GM21447 (cell line): ENCODE data around the gene GLT6D1.

Experiments
- ATAC-seq: cut with Tn5 transposase; IDR thresholded peaks from one replicate; pipeline ENCODE4 v1.9.1; 2021; ENCODE audit not compliant: unreplicated experiment

GLT6D1 gene

DNA sequence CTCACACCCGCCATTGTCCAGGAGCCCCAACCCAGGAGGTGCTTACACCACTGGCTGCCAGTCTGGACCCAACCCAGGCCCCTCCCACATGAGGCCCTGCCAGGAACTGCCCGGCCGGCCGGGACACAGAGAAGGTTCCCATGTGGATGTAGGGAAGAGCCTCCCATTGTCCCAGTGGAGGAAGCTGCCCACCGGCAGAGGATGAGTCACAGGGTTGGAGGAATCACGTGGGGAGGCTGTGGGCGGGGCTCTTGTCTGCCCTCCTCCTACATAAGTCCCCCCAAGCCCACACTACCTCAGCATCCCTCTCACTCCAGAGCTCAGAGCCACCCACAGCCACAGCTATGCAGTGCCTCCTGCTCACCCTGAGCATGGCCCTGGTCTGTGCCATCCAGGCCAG is 51.7 kb downstream of the GLT6D1 start:
- ATAC-seq = no peak

DNA sequence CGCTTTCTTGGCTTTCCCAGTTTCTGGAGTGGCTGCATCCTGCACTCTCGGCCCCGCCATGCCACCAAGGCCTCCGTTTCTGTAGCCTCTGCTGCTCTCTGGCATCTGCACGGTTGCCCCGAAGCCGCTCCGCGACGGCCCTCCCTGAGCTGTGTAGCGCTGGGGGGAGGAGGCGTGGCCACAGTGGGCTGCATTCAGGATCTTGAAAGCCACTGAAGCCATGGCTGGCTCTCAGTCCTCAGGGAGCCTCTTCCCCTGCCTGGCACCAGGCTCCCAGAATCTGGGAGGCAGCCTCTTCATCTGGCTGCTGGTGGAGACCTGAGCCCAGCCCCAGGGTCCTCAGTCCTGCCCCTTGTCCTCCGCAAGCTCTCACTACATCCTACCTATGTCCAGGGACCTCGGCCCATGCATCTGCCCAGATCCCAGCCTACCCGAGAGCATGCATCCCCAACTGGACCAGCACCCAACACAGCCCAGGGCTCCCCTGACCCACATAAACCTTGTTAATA is 52.7 kb downstream of the GLT6D1 start:
- no peak for ATAC-seq

DNA sequence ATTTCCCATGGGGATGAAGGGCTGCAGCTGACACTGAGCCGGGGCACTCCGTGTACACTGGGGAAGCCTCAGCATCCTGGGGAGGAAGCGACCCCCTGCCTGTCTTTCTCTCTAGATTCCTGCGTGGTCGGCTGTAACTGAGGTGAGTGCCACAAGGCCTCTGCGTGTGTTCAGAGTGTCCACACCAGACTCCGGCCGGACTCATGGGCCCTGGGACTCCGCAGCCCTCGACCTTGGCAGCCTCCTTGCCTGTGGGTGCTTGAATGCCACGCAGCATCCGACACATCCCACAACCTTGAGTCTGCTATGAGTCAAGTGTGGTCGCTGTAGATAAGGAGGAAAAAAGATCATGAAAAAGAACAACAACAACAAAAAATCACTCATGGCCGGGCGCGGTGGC is 54.4 kb downstream of the GLT6D1 start:
- ATAC-seq = no peak

DNA sequence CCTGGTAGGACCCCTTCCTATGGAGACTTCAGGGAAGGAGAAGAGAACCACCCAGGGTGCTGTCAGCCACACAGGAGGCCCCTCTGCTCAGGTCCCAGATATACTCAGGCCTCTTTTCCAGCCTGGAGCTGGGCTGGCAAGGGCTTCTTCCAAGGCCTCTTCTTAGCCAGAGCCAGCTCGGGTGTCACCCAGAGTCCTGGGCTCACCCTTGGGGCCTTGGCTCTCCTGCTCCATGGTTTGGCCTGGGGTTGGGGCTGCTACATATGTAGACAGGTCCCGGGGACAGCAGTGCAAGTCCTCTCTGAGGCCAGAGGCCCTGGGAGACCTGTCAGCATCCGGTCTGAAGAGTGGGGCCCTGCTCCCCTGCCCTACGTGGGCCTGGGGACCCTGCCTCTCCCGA is 55.0 kb downstream of the GLT6D1 start:
- ATAC-seq = no peak

DNA sequence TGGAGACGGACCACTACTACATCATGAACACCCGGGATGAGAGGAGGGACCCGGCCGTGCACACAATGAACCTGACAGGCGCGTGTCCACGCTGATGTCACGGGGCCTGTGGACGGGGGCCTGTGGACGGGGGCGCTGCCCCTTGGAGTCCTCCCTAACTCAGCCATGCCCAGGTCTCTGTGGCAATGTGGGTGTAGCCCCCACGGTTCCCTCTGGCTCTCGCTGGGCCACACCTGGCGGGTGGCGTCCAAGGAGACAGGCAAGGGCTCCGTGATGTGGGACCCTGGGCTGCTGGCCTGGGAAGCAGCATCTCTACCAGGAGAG is 55.7 kb downstream of the GLT6D1 start:
- no peak for ATAC-seq

DNA sequence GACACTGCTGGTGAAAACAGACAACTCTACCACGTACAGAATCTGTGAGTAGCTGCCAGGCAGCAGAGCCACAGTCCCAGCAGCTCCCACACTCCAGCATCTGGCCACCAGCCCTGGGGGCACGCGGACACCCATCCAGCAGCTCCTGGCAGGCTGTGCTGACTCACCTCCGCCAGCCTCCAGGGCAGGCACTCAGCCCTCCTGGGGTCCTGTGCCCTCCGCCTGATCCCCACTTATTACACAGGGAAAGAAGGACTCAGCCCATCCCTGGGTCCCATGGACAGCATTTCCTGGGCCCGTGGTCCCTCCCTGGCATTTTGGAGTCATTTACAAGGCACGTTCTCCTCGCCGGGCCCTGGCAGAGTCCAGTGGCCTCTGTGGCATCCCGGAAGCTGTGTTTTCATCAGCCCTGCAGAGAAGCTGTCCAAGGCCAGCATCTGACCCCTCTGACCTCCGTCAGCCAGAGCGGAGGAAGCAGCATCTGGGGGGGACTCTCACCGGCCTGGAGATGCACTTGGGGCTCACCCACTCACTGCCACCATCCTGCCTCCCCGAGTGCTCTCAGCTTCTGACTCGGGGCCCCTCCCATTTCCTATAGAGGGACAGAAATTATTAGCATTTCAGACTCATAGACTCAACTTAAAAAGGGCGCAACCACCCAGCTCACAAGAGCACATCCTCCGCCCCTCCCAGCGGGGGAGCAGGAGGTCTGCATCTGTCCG is 56.2 kb downstream of the GLT6D1 start:
- no peak for ATAC-seq

DNA sequence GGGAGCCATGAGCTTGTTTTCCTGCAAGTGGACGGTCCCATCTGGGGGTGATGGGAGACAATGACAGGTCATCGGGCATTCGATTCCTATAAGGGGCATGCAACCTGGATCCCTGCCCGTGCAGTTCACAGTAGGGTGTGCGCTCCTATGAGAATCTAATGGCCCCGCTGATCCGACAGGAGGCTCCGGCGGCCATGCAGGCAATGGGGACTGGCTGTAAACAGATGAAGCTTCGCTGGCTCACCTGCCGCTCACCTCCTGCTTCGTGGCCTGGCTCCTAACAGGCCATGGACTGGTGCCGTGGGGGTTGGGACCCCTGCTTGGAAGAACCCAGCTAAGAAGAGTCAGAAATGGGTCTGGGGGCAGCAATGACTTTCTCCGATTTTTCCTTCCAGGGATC is 56.8 kb downstream of the GLT6D1 start:
- ATAC-seq = no peak

DNA sequence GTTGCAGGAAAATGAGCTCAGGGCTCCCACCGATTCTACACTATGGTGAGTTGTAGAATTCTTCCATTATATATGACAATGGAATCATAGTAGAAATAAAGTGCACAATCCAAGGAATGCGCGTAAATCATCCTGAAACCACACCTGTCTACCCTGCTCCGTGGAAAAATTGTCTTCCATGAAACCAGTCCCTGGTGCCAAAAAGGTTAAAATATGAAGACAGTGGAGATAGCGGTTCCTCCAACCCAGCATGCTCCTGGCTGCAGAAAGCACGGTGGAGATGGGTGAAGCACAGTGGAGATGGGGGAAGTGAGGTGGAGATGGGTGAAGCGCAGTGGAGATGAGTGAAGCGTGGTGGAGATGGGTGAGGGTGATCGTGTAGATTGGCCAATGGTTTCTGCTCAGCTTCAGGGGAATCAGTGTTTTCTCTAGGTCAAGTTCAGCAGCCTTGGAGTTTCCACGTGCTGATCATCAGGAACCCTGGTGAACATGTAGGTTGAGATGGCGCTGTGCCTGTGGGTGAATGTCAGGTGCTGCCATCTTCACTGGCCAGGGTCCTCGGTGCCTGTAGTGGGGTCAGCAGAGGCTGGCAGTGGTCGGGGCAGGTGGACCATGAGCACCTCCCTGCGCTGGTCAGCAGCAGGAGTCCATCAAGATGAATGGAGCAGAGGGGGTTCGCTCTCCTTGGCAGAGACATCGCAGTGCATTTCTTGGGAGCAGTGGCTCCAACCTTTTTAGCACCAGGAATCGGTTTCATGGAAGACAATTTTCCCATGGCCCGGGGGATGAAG is 57.5 kb downstream of the GLT6D1 start:
- ATAC-seq = no peak

DNA sequence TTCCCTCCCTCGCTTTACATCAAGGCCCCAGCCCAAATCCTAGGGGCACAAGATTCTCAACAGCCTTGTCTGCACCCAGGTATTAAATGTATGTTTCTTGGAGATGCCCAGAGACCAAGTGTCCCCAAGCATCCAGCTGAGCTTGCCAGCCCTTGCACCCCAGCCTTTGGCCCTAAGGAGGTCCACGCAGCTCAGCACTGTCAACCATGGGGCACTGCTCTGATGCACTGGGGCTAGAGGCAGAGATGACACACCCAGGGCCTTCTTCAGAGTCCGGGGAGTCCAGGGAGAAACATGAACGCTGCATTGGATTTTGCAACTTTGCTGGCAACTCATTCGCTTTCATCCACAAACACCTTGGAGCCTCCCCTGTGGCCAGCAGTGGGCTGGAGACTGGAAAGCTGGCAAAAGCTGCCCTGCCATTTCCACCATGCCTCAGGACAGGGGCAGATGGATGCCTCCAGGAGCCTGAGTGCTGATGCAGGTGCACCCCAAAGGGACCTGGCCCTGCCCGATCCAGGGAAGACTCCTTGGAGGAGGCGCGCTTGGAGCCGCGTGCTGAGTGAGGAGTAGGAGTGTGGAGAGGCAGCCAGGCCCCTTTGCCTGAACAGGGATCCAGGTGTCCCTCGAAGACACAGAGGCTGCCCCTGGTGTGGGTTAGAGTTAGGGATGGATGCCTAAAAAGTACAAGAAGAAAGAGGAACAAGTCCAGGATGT is 58.5 kb downstream of the GLT6D1 start:
- no peak for ATAC-seq

DNA sequence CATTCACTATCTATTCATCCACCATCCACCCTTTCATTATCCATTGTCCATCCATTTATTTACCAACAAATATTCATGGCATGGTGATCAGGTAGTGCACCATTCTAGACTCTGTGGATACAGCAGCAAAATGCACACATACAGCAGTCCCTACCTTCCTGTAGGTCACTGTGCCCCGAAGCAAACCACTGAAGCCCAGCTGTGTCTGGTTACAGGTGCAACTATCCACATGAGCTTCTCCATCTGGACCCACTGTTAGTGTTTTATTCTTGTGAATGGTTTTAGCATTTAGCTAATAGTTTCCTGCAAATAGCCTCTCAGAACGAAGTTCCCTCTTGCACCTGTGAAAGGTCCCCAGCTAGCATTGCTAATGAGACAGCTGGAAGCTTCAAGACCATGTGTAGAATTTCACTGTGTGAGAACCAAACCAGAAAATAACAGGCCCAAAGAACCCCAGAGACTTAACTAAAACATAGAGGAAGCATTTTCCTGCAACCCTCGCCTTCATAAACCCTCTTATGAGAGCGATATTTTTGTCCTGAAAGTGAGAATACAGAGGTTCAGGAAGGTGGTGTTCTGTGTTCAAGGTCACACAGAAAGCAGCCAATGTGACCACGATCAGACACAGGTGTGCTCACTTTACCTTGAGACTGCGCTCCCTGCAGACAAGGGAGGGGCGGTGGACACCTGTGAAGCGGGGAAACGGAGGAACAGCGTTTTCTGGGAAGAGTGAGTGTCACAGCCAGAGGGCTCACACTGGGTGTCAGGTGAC is 59.3 kb downstream of the GLT6D1 start:
- ATAC-seq = no peak

DNA sequence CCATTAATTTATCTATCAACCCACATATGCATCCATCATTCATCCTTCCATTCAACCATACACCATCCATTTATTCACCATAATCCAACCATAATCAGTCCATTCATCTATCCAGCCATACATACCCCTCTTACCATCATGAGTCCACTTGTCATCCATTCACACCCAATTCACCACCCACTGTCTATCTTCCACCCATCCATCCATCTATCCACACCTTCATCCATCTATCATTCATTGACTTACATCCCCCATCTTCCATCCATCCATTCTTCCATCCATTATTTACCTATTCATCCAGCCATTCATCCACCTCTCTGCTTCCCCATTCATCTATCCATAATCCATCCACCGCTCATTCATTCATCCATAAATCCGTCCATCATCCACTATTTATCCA is 60.0 kb downstream of the GLT6D1 start:
- no peak for ATAC-seq

DNA sequence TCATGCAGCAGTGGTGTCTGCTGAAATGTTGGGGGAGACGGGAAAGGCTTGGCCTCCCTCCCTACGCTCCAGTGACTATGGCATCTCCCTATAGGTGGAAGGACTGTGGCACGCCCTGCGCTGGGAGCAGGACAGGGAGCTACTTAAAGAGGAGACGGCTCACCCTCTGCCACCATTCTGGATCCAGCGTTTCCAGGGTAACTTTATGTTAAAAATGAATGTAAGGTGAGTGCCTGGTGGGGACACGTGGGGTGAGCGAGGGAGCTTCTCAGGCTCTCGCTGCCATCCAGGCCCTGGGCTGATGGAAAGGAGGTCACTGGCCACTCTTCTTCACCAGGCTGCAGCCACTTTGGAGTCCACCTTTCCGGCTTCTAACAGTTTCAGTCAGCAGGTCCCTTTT is 62.1 kb downstream of the GLT6D1 start:
- ATAC-seq = no peak

DNA sequence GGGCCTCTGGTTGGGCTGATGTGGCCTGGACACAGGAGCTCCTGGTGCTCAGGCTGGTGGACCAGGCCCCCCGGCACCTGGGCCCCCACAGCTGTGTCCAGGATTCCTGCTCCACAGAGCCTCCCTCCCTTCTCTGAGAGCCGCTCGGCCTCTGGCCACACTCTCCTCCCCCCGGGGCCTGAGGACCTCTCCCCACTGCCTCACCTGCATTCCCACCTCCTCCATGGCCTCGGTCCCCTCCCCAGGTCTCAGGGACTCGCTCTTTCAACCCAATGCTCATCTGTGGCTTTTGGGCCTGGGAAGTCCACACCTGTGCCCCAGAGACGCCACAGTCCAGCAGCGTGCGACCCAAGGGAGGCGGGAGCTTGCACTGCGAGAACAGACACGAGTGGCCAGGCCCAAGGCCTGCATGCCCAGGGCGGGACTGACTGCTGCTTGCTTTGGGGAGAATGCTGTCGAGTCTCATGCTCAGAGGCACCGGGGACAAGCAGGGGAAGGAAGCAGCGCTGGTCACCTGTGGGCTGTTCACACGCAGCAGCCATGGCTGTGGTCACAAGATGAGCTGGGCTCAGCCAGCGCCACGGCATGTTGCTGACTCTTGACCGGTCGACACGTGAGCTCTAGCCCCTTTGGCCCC is 63.2 kb downstream of the GLT6D1 start:
- no peak for ATAC-seq

DNA sequence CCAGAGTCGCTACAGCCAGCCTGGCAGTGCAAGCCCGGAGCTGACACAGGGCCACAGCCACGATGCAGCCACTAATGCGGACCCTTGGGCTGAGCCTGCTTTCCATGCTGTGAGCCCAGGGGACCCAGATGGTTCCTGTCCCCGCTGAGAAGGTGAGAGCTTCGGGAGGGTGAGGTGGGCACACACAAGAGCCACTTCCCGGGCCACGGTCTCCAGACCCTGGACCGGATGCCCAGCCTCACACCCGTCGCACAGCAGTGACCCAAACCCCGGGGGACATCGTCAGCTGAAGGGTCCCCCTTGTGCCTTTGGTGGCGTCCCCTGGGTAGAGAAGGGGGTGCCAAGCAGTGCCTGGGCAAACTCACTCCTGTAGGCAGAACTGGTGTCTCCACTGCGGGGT is 64.4 kb downstream of the GLT6D1 start:
- ATAC-seq = no peak

DNA sequence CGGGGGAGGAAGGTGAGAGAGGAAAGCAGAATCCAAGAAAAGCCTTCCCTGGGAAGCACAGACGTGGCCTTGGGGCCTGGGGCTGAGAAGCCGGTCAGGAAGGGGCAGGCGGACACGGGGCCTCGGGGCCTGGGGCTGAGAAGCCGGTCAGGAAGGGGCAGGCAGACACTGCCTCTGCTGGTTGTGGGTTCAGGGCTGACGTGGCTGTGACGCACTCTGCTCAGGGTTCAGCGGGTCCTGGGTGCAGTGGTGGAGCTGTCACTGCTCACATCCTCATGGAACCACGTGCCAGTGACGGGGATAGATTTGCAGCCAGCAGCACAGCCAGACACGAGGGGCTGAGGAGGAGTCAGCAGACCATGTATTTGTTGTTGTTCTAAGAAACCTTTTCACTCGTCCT is 65.0 kb downstream of the GLT6D1 start:
- no peak for ATAC-seq
